H1 (cell line): ENCODE measurements around the gene BMERB1. TPM values are rescaled to one million over a fixed set of nuclear protein-coding genes. Genes with fewer than 3 reads are reported as not detected.

Source experiments
- ASH2L ChIP-seq: fragments of 200-600, 300-600 bp; sonication (generic); IDR thresholded peaks from one replicate; pipeline ENCODE4 v1.7.1; 2017; ENCODE audit warnings: low read length
- BCL11A ChIP-seq, 2 experiments: IDR thresholded peaks; one replicate each; pipeline ENCODE4 v1.6.1; 2011; ENCODE audit warnings: low read depth in 2 of 2, low read length in 2 of 2, mild to moderate bottlenecking in 2 of 2
- CHD1 ChIP-seq: IDR thresholded peaks from 2 replicates; pipeline ENCODE4 v1.6.1; 2012; ENCODE audit warnings: low read depth, low read length, improper control_type of control experiment
- EGR1 ChIP-seq: IDR thresholded peaks from 2 replicates; pipeline ENCODE4 v1.6.1; 2011; ENCODE audit warnings: low read depth, low read length, borderline replicate concordance
- GTF2F1 ChIP-seq: IDR thresholded peaks from 2 replicates; pipeline ENCODE4 v1.6.1; 2012; ENCODE audit warnings: low read depth, low read length, improper control_type of control experiment, borderline replicate concordance
- HDAC6 ChIP-seq: IDR thresholded peaks from one replicate; pipeline ENCODE4 v1.7.1; 2012; ENCODE audit warnings: low read depth, mild to moderate bottlenecking, inconsistent platforms, low read length, moderate library complexity
- SIRT6 ChIP-seq: IDR thresholded peaks from one replicate; pipeline ENCODE4 v1.7.1; 2012; ENCODE audit warnings: low read length, inconsistent platforms
- SP4 ChIP-seq: IDR thresholded peaks from 2 replicates; pipeline ENCODE4 v1.6.1; 2012; ENCODE audit warnings: low read length, inconsistent platforms
- TCF12 ChIP-seq: IDR thresholded peaks from 2 replicates; pipeline ENCODE4 v1.6.1; 2011; ENCODE audit warnings: low read depth, mild to moderate bottlenecking, low read length
- TEAD4 ChIP-seq: IDR thresholded peaks from 2 replicates; pipeline ENCODE4 v1.6.1; 2012; ENCODE audit warnings: low read depth, low read length, inconsistent platforms, mixed read lengths
- YY1 ChIP-seq: IDR thresholded peaks from 2 replicates; pipeline ENCODE4 v1.6.1; 2011; ENCODE audit warnings: low read depth, mild to moderate bottlenecking, low read length
- polyA plus RNA-seq, 7 experiments: library from polyadenylated mRNA; depleted of rRNA in 3 of 7; stranded (reverse) in 5 of 7; unstranded in 2 of 7; fragments of >200 nt in 5 of 7; fragments of 200-250 nt in 2 of 7; gene quantifications; 1 replicate in 5 of 7; 2 replicates in 1 of 7; 4 replicates in 1 of 7; pipeline versions ENCODE4 v1.2.1 to v1.2.3, GENCODE V29; 2011 to 2013; ENCODE audit warnings: missing spikeins in 2 of 7, mixed read lengths in 2 of 7
- total RNA-seq: library from RNA; stranded (reverse); fragmentation: NEBNext Ultra II Directional; extraction: Animal tissue kit (Norgen Biotek cat#: 25700); gene quantifications from 2 replicates; pipeline ENCODE4 v1.2.1, GENCODE V29; 2021
- TF ChIP-seq, protein P1 (sequence below): fragments of 300-600 bp; sonication (generic); IDR thresholded peaks from 2 replicates; pipeline ENCODE4 v1.7.1; 2012; ENCODE audit warnings: low read length, moderate library complexity, mild to moderate bottlenecking, inconsistent platforms; ENCODE audit not compliant: insufficient replicate concordance

Gene BMERB1
- total and polyA plus RNA-seq, 2 of the 8 experiments (the other 6 are each of a cell fraction or from before 2014, with no cell fraction given) = 23.5 to 27.1 TPM

DNA sequence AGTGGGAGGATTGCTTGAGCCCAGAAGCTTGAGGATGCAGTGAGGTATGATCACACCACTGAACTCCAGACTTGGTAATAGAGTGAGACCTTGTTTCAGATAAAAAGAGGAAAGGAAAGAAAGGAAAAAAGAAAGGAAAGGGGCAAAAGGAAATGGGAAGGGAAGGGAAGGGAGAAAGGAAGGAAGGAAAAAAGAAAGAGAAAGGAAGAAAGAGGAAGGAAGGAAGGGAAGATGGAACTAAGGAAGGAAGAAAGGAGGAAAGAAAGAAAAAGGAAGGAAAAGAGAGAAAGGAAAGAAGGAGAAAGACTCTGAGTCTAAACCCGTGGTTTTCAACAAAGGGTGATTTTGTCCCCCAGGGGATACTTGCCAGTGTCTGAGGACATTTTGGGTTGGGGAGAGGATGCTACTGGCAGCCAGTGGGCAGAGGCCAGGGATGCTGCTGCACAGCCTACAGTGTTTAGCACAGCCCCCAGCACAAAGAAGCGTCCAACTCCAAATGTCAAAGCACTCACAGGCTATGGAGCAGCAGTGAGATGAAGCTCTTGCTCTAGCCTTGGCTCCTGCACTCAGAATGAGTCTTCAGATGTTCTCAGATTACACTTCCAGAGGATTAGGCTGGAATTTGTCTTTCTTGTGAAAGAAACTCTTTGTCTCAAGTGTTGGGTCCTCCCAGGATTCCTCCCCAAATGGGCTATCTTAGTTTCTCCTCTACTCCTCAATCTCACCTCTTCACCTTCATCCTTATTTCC, 64.2 kb downstream of the BMERB1 start (continued):
- TF ChIP-seq, protein P1, sequence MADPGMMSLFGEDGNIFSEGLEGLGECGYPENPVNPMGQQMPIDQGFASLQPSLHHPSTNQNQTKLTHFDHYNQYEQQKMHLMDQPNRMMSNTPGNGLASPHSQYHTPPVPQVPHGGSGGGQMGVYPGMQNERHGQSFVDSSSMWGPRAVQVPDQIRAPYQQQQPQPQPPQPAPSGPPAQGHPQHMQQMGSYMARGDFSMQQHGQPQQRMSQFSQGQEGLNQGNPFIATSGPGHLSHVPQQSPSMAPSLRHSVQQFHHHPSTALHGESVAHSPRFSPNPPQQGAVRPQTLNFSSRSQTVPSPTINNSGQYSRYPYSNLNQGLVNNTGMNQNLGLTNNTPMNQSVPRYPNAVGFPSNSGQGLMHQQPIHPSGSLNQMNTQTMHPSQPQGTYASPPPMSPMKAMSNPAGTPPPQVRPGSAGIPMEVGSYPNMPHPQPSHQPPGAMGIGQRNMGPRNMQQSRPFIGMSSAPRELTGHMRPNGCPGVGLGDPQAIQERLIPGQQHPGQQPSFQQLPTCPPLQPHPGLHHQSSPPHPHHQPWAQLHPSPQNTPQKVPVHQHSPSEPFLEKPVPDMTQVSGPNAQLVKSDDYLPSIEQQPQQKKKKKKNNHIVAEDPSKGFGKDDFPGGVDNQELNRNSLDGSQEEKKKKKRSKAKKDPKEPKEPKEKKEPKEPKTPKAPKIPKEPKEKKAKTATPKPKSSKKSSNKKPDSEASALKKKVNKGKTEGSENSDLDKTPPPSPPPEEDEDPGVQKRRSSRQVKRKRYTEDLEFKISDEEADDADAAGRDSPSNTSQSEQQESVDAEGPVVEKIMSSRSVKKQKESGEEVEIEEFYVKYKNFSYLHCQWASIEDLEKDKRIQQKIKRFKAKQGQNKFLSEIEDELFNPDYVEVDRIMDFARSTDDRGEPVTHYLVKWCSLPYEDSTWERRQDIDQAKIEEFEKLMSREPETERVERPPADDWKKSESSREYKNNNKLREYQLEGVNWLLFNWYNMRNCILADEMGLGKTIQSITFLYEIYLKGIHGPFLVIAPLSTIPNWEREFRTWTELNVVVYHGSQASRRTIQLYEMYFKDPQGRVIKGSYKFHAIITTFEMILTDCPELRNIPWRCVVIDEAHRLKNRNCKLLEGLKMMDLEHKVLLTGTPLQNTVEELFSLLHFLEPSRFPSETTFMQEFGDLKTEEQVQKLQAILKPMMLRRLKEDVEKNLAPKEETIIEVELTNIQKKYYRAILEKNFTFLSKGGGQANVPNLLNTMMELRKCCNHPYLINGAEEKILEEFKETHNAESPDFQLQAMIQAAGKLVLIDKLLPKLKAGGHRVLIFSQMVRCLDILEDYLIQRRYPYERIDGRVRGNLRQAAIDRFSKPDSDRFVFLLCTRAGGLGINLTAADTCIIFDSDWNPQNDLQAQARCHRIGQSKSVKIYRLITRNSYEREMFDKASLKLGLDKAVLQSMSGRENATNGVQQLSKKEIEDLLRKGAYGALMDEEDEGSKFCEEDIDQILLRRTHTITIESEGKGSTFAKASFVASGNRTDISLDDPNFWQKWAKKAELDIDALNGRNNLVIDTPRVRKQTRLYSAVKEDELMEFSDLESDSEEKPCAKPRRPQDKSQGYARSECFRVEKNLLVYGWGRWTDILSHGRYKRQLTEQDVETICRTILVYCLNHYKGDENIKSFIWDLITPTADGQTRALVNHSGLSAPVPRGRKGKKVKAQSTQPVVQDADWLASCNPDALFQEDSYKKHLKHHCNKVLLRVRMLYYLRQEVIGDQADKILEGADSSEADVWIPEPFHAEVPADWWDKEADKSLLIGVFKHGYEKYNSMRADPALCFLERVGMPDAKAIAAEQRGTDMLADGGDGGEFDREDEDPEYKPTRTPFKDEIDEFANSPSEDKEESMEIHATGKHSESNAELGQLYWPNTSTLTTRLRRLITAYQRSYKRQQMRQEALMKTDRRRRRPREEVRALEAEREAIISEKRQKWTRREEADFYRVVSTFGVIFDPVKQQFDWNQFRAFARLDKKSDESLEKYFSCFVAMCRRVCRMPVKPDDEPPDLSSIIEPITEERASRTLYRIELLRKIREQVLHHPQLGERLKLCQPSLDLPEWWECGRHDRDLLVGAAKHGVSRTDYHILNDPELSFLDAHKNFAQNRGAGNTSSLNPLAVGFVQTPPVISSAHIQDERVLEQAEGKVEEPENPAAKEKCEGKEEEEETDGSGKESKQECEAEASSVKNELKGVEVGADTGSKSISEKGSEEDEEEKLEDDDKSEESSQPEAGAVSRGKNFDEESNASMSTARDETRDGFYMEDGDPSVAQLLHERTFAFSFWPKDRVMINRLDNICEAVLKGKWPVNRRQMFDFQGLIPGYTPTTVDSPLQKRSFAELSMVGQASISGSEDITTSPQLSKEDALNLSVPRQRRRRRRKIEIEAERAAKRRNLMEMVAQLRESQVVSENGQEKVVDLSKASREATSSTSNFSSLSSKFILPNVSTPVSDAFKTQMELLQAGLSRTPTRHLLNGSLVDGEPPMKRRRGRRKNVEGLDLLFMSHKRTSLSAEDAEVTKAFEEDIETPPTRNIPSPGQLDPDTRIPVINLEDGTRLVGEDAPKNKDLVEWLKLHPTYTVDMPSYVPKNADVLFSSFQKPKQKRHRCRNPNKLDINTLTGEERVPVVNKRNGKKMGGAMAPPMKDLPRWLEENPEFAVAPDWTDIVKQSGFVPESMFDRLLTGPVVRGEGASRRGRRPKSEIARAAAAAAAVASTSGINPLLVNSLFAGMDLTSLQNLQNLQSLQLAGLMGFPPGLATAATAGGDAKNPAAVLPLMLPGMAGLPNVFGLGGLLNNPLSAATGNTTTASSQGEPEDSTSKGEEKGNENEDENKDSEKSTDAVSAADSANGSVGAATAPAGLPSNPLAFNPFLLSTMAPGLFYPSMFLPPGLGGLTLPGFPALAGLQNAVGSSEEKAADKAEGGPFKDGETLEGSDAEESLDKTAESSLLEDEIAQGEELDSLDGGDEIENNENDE = no peak
- no peak for TF ChIP-seq TCF12
- no peak for TF ChIP-seq BCL11A (IDR thresholded peaks at IDR 0.05; ENCODE audit: low read depth in 2 of 2, low read length in 2 of 2)
- no peak for TF ChIP-seq YY1
- TF ChIP-seq EGR1 = no peak
- TF ChIP-seq SP4 = no peak
- no peak for TF ChIP-seq SIRT6
- TF ChIP-seq HDAC6 = no peak
- no peak for TF ChIP-seq TEAD4
- no peak for TF ChIP-seq GTF2F1
- TF ChIP-seq CHD1 = no peak
- TF ChIP-seq ASH2L = no peak
